HG03565 (cell line): ENCODE data around the gene PPHLN1.
"Not testable (repeated sequence)": the region's sequence is repeated elsewhere in the genome, so short reads cannot be mapped to it uniquely, and the experiment has no call there.

Experiments used
- ATAC-seq: cut with Tn5 transposase; IDR thresholded peaks from one replicate; pipeline ENCODE4 v1.9.1; 2021; ENCODE audit warnings: mild to moderate bottlenecking, moderate library complexity; ENCODE audit not compliant: unreplicated experiment

The PPHLN1 gene

DNA sequence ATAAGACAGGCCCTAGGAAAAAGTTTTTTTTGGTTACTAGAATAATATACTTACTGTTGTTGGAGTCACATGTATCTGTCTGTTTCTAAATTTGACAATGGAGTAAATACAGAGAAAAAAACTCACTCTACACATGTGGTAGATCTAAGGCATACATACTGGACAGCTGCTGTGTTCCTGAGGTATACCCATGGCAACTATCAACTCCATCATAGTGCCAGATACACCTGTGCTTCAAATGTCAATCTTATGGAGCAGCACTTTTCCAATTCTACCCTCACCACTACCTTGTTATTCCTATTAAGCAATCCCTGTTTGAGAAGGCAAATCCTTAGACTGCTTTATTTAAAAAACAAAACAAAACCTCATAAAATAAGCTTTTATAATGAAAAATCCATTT, 3.4 kb upstream of the PPHLN1 start:
- no peak for ATAC-seq

DNA sequence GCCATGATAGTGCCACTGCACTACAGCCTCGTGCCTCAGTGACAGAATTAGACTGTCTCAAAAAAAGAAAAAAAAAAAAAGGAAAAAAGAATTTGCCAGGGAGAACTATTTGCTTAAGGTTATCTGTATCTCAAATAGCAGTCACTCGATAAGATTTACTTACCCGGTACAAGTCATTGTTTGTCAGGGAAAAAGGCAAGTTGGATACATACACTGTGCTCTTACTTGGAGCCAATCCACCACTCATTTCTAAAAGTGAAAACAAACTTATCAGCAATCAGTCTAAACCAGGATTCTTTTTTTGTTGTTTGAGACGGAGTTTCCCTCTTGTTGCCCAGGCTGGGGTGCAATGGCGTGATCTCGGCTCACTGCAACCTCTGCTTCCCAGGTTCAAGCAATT, 2.1 kb upstream of the PPHLN1 start:
- no peak for ATAC-seq

DNA sequence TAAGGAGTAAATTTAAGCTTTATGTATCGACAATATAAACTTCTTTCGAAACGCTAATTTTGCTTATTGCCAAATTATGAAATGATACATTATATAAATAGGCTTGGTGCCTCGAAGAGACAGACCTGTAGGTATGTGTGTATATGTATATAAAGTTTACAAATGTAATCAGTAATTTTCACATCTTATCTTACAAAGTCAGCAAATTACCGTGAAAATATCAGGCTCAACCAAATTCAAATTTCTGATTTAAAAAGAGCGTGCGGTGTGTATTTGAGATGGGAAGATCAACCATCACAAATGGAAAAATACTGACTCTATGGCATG, 678 bp upstream of the PPHLN1 start:
- ATAC-seq, result no peak

DNA sequence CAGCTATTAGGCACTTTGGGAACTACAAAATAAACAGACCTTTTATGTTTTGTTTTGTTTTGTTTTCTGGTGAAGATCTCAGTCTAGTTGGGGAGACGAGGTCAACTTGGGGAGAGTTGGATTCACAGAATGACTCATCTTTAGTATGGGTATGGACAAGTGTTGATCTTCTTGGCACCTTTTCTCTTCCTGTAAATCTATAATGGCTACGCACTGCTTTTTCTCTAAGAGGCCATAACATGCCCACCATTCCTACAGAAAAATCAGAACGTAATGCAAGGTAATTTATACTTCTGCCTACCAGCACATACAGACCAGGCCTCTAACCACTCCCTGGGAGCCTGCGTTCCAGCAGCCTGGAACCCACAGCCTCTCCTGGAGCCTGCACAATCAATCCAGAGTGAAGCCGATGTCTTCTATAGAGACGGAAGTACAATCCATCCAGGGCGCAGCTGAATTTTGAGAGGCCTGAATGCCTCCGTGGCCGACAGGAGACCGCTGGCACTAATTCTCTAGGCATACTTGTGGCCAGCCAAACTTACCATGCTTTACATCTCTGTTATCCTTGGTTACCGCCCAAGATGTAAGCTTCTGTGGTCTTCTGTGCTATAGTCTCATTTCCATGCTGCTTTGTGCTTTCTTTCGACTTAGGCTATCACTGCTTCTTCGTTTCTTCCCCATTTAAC, 717 bp downstream of the PPHLN1 start:
- no peak for ATAC-seq

DNA sequence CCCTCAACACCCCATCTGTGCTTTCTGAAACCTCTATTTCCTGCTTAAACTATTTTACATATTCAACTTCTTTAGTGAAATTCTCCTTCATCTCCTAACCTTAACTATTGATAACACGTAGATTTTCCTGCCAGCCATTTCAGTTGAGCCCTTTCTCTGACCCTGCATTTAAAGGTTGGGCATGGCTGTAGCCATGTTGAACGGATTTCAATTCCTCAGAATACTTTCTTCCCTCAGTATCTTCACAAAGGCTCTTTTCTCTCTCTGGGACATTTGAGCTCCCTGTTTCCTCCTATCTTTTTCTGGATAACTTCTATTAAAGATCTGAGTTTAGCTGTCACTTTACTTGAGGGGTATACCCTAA, 1.2 kb downstream of the PPHLN1 start:
- no peak for ATAC-seq

DNA sequence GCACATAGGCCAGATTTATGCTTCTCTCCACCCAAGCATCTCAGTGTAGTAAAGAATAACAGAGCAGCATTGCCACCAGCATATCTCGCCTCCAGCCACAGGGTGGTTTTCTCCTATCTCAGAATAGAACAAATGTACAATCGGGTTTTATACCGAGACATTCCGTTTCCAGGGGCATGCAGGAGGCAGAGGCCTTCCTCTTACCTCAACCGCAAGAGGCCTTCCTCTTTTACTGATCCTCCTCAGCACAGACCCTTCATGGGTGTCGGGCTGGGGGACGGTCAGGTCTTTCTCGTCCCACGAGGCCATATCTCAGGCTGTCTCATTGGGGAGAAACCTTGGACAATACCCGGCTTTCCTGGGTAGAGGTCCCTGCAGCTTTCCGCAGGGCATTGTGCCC, 4.1 kb downstream of the PPHLN1 start:
- ATAC-seq, result not testable (repeated sequence)

DNA sequence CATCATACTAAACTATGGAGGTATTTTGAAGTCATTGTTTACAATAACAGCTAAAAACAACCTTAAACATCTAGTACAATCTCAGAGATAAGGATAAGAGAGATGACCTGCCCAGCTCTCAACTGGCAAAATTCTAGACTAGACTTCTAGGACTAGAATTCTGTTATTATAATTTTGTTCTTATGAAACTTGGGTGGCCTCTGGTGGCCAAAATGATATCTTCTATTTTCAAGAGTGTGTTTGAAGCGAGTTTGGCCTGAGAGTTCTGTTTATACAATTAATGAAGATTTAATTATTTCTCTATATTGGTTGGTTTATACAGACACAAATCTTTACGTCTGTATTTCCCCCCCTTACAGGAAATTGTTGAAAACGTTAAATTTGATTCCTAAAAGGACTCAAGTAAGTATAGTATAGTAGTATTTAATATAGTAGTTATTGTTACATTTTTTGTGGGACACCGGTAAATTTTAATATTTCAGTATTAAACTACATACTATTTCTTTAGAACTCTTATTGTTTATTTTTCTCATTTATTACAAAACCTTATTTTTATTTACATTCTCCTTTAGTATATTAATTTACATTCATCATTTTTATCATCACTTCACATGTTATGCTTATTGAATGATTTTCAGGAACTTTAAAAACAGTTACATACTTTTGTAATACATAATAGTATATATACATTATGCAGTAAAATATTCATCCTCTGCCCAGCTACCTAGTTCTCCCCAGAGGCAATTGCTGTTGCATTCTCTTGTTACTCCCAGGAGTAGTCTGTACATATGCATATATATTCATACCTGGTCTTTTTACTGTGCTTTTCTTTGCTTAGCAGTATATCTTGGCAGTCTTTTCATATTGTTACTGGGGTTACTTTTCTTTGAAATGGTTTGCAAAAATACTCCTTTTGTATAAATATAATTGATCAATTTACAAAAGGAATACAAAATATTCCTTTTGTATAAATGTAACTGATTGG, 6.6 kb downstream of the PPHLN1 start:
- ATAC-seq, result peak; percentile 72

DNA sequence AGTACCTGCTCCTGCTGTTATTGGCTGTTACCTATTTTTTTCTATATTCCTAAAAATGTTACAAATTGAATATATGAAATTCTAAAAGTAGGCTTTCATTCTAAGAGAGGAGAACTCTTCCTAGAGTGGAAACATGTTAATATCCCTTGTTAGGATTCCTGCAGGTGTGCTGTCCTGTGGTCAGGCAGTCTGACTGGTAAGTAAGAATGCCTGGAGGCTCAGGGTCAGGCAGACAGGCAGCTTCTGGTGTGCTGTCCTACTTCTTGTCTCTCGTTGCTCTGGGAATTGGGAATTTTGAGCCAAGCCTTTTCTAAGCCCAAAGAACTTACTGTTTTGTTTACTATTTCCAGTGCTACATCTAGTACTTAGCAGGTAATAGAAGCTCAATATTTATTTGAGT, 10.3 kb downstream of the PPHLN1 start:
- ATAC-seq, result no peak

DNA sequence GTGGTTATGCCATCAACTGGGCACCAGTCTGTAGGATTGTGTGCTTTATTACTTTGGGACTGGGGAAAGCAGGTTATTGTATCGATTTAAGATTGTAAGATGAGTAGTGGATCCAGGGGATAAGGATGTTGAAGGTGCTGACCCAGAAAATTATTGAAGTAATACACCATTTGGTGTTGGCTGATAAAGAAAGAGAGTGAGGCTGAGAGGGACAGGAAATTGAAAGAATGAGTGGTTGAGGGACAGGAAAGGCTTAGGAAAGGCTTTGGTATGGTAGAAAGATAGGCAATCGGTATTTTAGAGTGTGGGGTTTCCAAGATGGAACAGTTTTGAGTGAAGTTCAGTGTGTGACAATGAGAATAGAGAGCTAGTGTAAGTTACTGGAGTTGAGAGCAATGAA, 12.3 kb downstream of the PPHLN1 start:
- ATAC-seq, result no peak

DNA sequence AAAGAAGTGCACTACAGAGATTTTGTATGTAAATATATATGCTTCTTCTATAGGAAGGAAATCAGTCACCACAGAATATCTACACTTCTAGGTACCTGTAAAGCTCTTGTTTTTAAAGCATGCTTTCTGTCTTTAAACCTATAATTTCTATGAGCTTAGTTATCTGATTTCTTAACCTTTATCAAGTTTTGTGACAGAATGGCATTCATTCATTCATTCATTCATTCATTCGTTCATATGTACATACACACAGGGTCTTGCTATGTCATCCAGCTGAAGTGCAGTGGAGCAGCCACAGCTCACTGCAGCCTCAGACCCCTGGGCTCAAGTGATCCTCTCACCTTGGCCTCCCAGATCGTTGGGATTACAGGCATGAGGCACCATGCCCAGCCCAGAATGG, 16.1 kb downstream of the PPHLN1 start:
- ATAC-seq, result no peak

DNA sequence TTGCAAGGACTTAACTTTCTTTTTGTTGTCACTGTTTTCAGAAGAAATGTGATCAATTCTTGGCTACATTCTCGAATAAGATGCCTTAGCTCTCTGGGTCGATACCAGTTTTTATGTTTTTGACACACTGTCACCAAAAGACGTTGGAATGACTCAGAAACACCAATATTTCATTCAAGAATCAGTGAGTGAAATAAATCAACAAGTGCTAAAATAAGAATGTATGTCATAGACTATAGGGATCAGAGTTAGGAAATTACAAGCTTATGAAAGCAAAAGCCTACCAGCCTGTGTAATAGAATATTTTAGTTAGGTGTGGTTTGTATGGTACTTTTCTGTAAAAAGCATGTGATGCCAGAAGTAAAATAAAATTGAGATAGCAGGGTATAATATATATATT, 17.8 kb downstream of the PPHLN1 start:
- no peak for ATAC-seq

DNA sequence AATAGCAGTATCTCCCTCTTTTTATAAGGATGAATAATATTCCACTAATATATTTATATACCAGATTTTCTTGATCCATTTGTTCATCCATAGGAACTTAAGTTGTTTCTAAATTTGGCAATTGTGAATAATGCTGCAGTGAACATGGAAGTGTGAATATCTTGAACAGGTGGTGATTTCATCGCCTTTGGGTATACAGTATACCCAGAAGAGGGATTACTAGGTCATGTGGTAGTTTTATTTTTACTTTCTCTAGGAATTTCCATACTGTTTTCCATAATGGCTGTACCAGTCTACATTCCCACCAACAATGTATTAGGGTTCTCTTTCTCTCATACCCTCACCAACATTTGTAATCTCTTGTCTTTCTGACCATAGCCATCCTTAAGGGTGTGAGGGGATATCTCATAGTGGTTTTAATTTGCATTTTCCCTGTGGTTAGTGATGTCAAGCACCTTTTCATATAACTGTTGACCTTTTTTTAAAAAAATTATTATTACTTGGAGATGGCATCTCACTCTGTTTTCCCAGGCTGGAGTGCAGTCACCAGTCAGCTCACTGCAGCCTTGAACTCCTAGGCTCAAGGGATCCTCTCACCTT, 20.5 kb downstream of the PPHLN1 start:
- ATAC-seq, result no peak

DNA sequence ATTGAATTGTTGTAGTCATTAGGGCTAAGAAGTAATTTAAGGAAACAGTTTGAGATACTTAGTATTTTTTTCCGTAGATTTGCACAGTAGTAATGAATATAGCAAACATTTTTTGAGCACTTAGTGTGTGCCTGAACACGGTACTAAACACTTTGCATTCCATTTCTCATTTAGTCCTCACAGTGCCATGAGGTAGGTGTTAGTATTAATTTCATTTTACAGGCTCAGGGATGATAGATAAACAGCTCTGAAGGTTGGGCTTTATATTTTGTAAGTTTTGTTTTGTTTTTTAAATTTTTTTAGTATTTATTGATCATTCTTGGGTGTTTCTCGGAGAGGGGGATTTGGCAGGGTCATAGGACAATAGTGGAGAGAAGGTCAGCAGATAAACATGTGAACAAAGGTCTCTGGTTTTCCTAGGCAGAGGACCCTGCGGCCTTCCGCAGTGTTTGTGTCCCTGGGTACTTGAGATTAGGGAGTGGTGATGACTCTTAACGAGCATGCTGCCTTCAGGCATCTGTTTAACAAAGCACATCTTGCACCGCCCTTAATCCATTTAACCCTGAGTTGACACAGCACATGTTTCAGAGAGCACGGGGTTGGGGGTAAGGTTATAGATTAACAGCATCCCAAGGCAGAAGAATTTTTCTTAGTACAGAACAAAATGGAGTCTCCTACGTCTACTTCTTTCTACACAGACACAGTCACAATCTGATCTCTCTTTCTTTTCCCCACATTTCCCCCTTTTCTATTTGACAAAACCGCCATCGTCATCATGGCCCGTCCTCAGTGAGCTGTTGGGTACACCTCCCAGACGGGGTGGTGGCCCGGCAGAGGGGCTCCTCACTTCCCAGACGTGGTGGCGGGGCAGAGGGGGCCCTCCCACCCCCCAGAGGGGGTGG, 23.4 kb downstream of the PPHLN1 start:
- ATAC-seq, result not testable (repeated sequence)

DNA sequence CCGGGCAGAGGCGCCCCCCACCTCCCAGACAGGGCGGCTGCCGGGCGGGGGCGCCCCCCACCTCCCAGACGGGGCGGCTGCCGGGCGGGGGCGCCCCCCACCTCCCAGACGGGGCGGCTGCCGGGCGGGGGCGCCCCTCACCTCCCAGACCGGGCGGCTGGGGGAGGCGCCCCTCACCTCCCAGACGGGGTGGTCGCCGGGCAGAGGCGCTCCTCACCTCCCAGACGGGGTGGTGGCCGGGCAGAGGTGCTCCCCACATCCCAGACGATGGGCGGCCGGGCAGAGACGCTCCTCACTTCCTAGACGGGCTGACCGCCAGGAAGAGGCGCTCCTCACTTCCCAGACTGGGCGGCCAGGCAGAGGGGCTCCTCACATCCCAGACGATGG, 24.0 kb downstream of the PPHLN1 start:
- ATAC-seq, result not testable (repeated sequence)

DNA sequence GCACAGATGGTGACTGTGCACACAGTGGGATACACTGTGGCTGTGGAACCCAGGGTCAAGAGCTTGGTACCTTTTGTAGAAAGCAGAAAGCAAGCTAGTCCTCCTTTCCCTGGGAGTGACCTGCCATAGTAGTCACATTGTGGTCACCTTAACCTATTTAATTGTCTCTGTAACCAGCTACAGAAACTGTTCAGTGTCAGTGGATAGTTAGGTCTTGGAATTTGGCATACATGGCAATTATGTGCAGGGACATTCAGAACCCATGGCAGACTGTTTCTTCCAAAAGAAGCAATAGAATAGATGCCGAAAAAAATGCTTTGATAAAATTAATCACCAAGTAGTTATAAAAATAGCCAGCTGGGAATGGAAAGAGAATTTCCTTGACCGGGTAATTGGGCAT, 30.4 kb downstream of the PPHLN1 start:
- no peak for ATAC-seq

DNA sequence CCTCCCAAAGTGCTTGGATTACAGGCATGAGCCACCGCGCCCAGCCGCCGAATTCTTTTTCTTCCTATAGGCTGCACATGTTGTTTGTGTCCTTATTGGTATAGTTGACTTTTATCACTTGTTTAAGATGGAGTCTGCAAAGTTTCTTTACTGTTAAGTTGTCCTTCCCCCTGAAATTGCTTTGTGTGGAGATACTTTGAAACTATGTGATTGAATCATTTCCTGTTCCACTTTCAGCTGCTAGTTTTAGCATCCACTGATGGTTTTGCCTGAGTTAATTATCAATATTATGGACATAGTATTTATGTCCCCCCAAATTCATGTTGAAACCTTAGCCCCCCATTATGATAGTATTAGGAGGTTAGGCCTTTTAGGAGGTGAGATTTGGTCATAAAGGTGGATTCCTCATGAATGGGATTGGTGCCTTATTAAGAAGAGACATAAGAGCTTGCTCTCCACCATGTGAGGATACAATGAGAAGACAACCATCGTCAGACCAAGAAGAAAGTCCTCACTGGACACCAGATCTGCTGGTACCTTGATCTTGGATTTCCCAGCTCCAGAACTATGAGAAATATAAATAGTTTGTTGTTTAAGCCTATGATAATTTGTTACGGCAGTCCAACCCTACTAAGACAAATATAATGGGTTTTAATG, 34.9 kb downstream of the PPHLN1 start:
- ATAC-seq, result peak; percentile 51

DNA sequence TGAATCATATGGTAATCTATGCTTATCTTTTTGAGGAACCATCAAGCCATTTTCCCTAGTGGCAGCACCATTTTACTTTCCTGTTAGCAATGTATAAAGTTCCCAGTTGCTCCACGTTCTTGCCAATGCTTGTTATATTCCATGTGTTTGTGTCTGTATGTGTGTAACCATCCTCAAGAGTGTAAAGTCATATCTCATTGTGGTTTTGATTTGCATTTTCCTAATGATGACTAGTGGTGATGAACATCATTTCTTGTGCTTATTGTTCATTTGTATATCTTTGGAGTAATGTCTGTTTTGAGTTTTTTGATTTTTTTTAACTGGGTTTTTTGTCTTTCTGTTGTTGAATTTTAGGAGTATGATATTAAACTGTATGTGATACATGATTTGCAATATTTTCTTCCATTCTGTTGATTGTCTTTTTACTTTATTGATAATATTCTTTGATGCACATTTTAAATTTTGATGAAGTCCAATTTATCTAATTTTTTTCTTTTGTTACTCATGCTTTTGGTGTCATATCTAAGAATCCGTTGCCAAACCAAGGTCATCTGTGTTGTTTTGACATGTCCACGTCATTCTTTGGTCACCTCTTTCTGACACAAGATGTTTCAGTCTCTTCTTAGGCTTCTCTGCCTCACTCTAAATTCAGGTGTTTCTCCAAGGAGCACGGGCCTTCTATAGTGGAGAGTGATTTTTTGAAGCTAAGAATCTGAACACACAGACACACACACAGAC, 36.1 kb downstream of the PPHLN1 start:
- ATAC-seq, result no peak

DNA sequence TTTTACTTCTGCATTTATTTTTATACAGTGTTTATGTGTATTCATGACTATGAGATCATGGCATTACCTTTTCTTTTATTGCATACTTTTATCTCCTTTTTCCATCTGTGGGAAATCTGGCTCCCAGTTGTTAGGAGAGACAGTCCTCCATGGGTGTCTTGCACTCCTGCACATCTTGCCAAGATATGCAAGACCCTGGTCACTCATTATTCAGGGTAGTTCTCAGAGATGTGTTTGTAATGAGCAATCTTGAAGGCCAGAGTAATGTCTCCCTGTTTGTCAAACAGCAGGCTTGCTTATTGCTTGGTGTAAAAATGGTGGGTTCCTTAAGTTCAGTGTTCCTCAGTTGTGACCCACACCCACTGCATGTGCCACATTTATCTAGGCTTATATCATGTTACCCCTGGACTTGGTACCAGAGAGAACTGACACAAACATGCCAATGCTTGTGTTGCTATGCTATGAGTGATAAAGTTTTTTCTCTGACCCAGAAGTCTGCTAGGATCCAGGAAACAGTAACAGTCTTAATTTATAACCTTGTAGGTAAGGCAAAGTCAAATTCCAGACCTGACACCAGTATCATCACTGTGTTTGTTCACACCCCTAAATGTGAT, 36.8 kb downstream of the PPHLN1 start:
- ATAC-seq, result no peak

DNA sequence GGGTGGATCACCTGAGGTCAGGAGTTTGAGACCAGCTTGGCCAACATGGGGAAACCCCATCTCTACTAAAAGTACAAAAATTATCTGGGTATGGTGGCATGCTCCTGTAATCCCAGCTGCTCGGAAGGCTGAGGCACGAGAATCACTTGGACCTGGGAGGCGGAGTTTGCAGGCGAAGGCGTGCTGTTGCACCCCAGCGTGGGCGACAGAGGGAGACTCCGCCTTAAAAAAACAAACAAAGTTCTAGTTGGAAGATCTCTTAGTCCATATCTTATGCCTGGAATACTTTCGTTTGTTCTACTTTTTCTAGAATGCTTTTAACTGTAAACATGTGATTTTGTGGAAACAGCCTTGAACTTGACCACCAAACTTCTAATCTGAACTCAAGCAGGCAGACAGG, 38.7 kb downstream of the PPHLN1 start:
- no peak for ATAC-seq
